MM.1S (cell line): Measurements from ENCODE around the gene POU4F3.

ENCODE experiments used
- DNase-seq: peaks from one replicate; pipeline ENCODE4 v3.0.0-alpha.2; 2015
- H2AFZ ChIP-seq: fragments of 300-600 bp; sonication (generic); 2 replicates; pipeline ENCODE4 v1.6.0; 2016; ENCODE audit warnings: antibody characterized with exemption, low read length
- H3F3A ChIP-seq: fragments of 300-600 bp; sonication (generic); 2 replicates; pipeline ENCODE4 v1.6.1; 2016; ENCODE audit warnings: mild to moderate bottlenecking, antibody characterized with exemption, low read length, moderate library complexity, mixed read lengths; ENCODE audit not compliant: insufficient read depth
- H3K27ac ChIP-seq: fragments of 300-600 bp; sonication (generic); 2 replicates; pipeline ENCODE4 v1.5.1; 2016; ENCODE audit warnings: mild to moderate bottlenecking, low read length
- H3K27me3 ChIP-seq: fragments of 300-600 bp; sonication (generic); replicated peaks from 2 replicates; pipeline ENCODE4 v1.6.0; 2016; ENCODE audit warnings: low read length; ENCODE audit not compliant: insufficient read depth
- H3K36me3 ChIP-seq: fragments of 300-600 bp; sonication (generic); replicated peaks from 2 replicates; pipeline ENCODE4 v1.6.1; 2016; ENCODE audit warnings: mild to moderate bottlenecking, low read length, mixed read lengths; ENCODE audit not compliant: insufficient read depth
- H3K4me1 ChIP-seq: fragments of 300-600 bp; sonication (generic); 2 replicates; pipeline ENCODE4 v1.6.1; 2016; ENCODE audit warnings: low read length, mixed read lengths
- H3K4me2 ChIP-seq: fragments of 300-600 bp; sonication (generic); 2 replicates; pipeline ENCODE4 v1.6.0; 2016; ENCODE audit warnings: low read depth, low read length
- H3K4me3 ChIP-seq: fragments of 300-600 bp; sonication (generic); 2 replicates; pipeline ENCODE4 v1.5.1; 2016; ENCODE audit warnings: low read length, mixed read lengths
- H3K79me2 ChIP-seq: fragments of 300-600 bp; sonication (generic); 2 replicates; pipeline ENCODE4 v1.6.1; 2016; ENCODE audit warnings: mixed run types, low read length, mixed read lengths
- H3K9ac ChIP-seq: fragments of 300-600 bp; sonication (generic); 2 replicates; pipeline ENCODE4 v1.6.1; 2016; ENCODE audit warnings: low read length, mixed read lengths
- H3K9me2 ChIP-seq: fragments of 300-600 bp; sonication (generic); replicated peaks from 2 replicates; pipeline ENCODE4 v1.6.1; 2016; ENCODE audit warnings: mild to moderate bottlenecking, low read length, mixed read lengths; ENCODE audit not compliant: insufficient read depth
- H3K9me3 ChIP-seq: fragments of 300-600 bp; sonication (generic); replicated peaks from 2 replicates; pipeline ENCODE4 v1.6.1; 2016; ENCODE audit warnings: mild to moderate bottlenecking, low read length, mixed read lengths; ENCODE audit not compliant: insufficient read depth
- H4K20me1 ChIP-seq: fragments of 300-600 bp; sonication (generic); 2 replicates; pipeline ENCODE4 v1.6.1; 2016; ENCODE audit warnings: mild to moderate bottlenecking, low read length, moderate library complexity, mixed read lengths; ENCODE audit not compliant: insufficient read depth
- EZH2 ChIP-seq: fragments of 300-600 bp; sonication (generic); optimal IDR thresholded peaks from 2 replicates; pipeline ENCODE3; 2017; ENCODE audit warnings: low read depth, mild to moderate bottlenecking, antibody characterized with exemption, low read length, mixed read lengths
- EZH2phosphoT487 ChIP-seq: fragments of 300-600 bp; sonication (generic); IDR thresholded peaks from 2 replicates; pipeline ENCODE4 v1.6.1; 2018; ENCODE audit warnings: antibody characterized with exemption, low read length
- TF ChIP-seq, protein P1 (sequence below): fragments of 300-600 bp; sonication (generic); IDR thresholded peaks from 2 replicates; pipeline ENCODE4 v1.5.1; 2016; ENCODE audit warnings: antibody characterized with exemption, low read length, mixed read lengths

The POU4F3 gene

DNA sequence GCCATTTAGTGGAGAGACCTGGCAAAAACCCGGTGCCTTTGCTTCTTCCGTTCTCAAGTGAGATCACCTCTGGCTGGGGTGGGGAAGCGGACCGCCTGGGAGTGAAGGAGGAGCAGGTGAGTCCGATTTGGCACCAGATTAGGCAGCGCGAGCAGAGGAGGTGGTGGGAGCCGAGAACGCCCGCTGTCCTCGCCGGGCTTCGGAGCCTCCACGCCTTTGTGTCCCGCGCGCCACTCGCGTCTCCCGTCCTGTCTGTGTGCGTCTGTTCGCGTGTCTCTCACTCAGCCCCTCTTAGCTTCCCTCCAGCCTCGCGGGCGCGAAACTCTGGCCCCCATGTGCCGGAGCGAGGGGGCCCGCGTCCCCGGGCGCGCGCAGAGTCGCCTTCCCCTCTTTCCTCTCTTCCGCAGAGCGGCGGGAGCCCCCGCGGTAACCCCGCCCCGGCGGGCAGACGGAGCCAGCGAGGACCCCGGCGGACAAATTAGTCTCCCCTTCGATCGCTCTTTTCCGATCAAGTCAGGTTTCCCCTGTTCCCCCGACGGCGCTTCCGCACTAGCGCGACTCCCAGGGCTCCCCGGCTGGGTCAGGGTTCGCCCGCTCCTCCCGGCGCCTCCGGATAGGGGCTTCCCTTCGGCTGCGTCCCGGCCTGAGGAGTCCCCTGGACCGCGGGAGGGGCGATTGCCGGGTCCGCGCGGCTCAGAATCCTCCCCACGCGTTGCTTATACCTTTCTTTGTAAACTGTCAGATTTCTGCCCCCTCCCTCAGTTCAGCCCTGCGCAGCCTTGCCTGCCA, 7.1 kb downstream of the POU4F3 start:
- no peaks in the 10 kb centered on the region for H3K79me2 ChIP-seq
- no peaks in the 10 kb centered on the region for H3K36me3 ChIP-seq
- DNase-seq, result no peak
- peaks cover 23% of the 10 kb centered on the region for H3K27me3 ChIP-seq
- H3K9ac ChIP-seq, result no peak overlapping the region
- TF ChIP-seq EZH2phosphoT487 (no peak), EZH2 (no peak)
- TF ChIP-seq, protein P1, sequence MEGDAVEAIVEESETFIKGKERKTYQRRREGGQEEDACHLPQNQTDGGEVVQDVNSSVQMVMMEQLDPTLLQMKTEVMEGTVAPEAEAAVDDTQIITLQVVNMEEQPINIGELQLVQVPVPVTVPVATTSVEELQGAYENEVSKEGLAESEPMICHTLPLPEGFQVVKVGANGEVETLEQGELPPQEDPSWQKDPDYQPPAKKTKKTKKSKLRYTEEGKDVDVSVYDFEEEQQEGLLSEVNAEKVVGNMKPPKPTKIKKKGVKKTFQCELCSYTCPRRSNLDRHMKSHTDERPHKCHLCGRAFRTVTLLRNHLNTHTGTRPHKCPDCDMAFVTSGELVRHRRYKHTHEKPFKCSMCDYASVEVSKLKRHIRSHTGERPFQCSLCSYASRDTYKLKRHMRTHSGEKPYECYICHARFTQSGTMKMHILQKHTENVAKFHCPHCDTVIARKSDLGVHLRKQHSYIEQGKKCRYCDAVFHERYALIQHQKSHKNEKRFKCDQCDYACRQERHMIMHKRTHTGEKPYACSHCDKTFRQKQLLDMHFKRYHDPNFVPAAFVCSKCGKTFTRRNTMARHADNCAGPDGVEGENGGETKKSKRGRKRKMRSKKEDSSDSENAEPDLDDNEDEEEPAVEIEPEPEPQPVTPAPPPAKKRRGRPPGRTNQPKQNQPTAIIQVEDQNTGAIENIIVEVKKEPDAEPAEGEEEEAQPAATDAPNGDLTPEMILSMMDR, result no peak
- no peaks in the 10 kb centered on the region for H3K4me1 ChIP-seq
- H3F3A ChIP-seq, result no peaks in the 10 kb centered on the region
- H3K27ac ChIP-seq, result no peak overlapping the region
- H3K9me2 ChIP-seq, result no peaks in the 10 kb centered on the region
- H3K9me3 ChIP-seq, result no peaks in the 10 kb centered on the region
- no peak overlapping the region for H3K4me2 ChIP-seq
- no peak overlapping the region for H2AFZ ChIP-seq
- no peaks in the 10 kb centered on the region for H4K20me1 ChIP-seq
- no peak overlapping the region for H3K4me3 ChIP-seq

DNA sequence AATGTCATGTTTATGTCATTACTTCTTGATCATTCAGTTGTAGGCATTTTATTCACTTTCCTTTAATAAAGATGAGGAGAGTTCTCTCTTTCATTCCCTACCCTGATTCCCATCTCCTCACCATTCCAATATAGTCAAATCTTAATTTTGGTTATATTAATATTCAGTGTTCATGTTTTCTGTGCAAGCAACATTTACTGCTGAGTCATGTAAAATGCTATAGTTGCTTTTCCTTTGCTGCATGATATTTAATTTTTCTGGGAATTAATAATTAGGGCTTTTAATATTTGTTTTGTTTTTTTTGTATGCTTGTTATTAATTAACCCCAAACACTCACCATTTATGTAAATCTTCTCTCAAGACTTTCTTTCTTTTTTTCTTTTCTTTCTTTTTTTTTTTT, 18.5 kb downstream of the POU4F3 start:
- Histone ChIP-seq H3K36me3 (no peaks in the 10 kb centered on the region), H3K27me3 (no peaks in the 10 kb centered on the region), H3K9ac (no peak overlapping the region), H3K27ac (no peak overlapping the region), H3K4me2 (no peak overlapping the region), H3K9me2 (no peaks in the 10 kb centered on the region), H2AFZ (no peak overlapping the region), H3F3A (no peaks in the 10 kb centered on the region), H4K20me1 (no peaks in the 10 kb centered on the region), H3K79me2 (no peaks in the 10 kb centered on the region), H3K4me1 (no peaks in the 10 kb centered on the region), H3K9me3 (no peaks in the 10 kb centered on the region), H3K4me3 (no peak overlapping the region)
- TF ChIP-seq EZH2 (no peak), EZH2phosphoT487 (no peak)
- TF ChIP-seq, protein P1, result no peak
- DNase-seq, result no peak

DNA sequence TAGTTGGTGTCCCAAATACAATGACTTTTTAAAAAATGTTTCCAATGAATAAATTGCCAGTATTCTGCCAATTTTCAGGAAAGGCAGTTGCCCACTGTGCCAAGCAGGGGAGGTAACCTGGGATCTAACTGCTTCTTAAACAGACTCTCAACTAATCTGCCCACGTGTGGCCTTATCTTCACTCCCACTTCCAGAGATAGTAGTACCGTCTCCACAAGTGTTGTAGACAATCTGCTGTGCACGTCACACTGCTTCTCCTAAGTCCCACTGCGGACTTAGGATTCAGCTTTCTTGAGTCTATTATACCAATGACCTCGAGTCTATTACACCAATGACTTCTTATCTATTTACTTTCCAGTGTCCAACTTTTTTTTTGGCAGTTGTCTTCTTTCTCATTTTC, 21.2 kb downstream of the POU4F3 start:
- no peaks in the 10 kb centered on the region for H4K20me1 ChIP-seq
- no peak for DNase-seq
- H3K27ac ChIP-seq, result no peak overlapping the region

More for the DNA sequence above, 21.2 kb downstream of the POU4F3 start:
- Histone ChIP-seq H3K36me3 (no peaks in the 10 kb centered on the region), H3K27me3 (no peaks in the 10 kb centered on the region), H3K4me3 (no peak overlapping the region), H3K9me2 (no peaks in the 10 kb centered on the region), H3K4me2 (no peak overlapping the region), H3K4me1 (no peaks in the 10 kb centered on the region), H2AFZ (no peak overlapping the region), H3K9ac (no peak overlapping the region), H3K9me3 (no peaks in the 10 kb centered on the region), H3F3A (no peaks in the 10 kb centered on the region), H3K79me2 (no peaks in the 10 kb centered on the region)
- no peak for TF ChIP-seq EZH2phosphoT487
- TF ChIP-seq, protein P1, result no peak
- no peak for TF ChIP-seq EZH2
